ENCODE results near the gene PRKAR2B.

GRCh38 chr7:107145067-107145838 lies 100.7 kb downstream of the PRKAR2B start:
- TF ChIP-seq CTCF (IDR thresholded peaks at IDR 0.05 in 2 of 3, conservative IDR thresholded peaks at IDR 0.05 in 1 of 3; ENCODE audit: borderline replicate concordance in 1 of 3, insufficient read depth in 1 of 3, low read depth in 2 of 3, low read length in 2 of 3): no peak
- no peak for TF ChIP-seq POLR2AphosphoS5 (IDR thresholded peaks at IDR 0.05; ENCODE audit: low read depth, low read length)
- TF ChIP-seq POLR2A (IDR thresholded peaks at IDR 0.05; ENCODE audit: borderline replicate concordance, extremely low read depth, insufficient read depth, insufficient read length): no peak
- no peak for TF ChIP-seq REST (IDR thresholded peaks at IDR 0.05; ENCODE audit: low read depth)
- TF ChIP-seq EZH2 (IDR thresholded peaks at IDR 0.05): no peak
- no peak for TF ChIP-seq TCF7L2 (IDR thresholded peaks at IDR 0.05; ENCODE audit: borderline replicate concordance, extremely low read depth, insufficient read depth, insufficient read length)
- no peak for TF ChIP-seq CEBPB (IDR thresholded peaks at IDR 0.05; ENCODE audit: low read depth)
- TF ChIP-seq RAD21 (IDR thresholded peaks at IDR 0.05; ENCODE audit: low read depth): no peak
